ENCODE data around the gene SPANXN5.
"Not testable (repeated sequence)": the region's sequence is repeated elsewhere in the genome, so short reads cannot be mapped to it uniquely, and the experiment has no call there.

The SPANXN5 gene, protein sequence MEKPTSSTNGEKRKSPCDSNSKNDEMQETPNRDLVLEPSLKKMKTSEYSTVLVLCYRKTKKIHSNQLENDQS

DNA sequence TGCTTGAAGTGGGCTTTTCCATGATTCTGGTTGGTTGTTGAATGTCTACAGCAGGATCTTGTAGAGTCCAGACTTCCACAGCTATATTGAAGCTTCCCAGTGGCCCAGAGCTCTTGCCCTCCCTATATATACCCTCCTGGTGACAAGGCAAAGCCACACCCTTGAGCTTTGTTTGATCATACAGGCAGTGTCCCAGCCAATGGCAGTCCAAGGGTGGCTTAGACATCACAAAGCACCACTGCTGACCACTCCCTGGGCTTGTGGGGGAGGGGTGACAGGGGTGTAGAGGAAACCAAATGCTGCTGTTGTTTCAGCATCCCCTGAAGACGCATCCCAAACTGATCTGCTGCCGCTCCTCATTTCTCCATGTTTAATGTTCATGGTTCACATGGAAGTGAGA is at the start of gene SPANXN5:
Gene SPANXN5 (minus strand): TSS at position 101 of the 400 bp plus-strand sequence. CDS start 79 bp downstream, at position 22.
- DNase-seq (ENCODE audit: low read depth), result not testable (repeated sequence)

DNA sequence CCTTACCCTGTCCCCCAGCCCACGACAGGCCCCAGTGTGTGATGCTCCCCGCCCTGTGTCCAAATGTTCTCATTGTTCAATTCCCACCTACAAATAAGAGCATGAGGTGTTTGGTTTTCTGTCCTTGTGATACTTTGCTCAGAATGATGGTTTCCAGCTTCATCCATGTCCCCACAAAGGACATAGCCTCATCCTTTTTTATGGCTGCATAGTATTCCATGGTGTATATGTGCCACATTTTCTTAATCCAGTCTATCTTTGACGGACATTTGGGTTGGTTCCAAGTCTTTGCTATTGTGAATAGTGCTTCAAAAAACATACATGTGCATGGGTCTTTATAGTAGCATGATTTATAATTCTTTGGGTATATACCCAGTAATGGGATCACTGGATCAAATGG is 46.4 kb upstream of the SPANXN5 start:
- DNase-seq (ENCODE audit: low read depth), result not testable (repeated sequence)

DNA sequence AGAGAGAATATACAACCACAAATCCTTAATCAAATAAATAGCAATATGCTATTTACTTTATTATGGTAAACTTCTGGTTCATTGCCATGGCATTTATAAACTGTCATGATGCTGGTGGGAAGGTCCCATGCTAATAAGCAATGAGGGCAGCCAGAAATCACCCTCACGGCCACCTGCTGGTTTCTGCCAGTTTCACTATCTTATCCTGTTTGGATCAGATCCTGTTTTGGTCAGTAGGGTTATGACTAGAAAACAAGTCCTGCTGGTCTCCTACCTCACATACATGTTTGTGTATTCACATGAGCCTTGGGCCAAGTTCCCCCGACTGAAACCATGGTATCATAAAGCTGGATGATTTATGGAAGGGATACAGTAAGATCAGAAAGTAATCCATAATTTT is 41.9 kb upstream of the SPANXN5 start:
- DNase-seq (ENCODE audit: low read depth), result no peak

DNA sequence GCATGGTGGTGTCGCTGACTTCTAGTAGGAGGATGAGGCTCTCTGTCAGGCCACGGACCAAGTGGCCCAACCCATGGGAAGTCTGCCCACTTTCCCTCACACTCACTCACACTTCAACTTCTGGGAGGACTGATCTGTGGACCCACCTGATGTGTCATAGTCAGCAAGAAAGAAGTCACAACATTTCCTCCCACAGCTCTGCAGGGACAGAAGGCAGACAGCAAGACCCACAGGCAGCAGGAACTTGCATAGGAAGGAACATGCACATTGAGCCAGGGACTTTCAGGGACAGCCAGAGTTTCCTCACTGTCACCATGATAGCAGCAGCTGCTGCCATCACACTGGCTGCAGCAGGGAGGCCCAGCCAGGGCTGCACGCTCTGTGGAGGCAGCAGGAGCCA is 33.3 kb upstream of the SPANXN5 start:
- no peak for DNase-seq (ENCODE audit: low read depth)

DNA sequence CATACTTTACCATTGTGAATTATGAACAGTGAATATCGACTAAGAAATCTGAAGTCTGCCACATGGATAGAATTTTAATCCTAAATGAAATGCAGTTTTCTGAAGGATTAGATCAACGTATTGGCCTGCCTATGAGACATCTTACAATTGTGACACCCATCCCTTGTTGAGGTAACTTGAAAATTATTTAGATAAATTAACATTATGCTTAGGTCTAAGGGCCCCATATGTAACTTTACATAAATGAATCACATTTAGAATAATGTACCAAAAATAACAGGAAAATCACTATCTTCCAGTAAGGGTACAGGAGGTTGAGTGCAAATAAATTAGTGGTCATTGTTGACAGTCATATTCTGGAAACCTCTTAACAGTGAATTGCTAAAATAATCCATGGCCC is 27.4 kb upstream of the SPANXN5 start:
- DNase-seq (ENCODE audit: low read depth), result no peak

DNA sequence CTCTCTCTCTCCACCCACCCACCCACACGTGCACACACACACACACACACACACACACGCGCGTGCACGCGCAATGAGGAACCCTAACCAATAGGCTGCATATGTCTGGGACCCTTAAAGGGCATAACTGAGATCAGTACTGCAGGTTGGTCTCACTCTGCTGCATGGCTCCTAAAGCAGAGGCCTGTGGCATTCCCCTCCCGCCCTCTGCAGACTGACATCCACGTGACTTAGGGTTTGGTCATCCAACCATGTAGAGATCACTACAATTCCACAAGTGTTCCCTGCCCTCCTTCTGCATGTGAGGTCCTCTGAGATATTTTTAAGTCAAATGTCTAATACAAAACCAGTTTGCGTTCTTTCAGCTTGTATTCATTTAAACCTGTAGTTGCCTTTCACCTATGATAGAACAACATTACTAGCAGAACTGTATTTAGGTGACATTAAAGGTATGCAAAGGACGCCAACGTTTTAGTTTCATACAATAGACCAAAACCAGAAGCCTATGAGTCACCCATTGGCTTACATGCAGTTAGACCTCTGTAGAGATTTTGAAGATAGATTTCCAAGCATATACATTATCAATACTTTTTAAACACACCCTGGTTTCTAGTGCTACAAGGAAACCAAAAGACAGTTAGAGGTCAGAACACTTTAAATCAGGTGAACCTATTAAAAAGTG is 24.0 kb upstream of the SPANXN5 start:
- DNase-seq (ENCODE audit: low read depth), result no peak

DNA sequence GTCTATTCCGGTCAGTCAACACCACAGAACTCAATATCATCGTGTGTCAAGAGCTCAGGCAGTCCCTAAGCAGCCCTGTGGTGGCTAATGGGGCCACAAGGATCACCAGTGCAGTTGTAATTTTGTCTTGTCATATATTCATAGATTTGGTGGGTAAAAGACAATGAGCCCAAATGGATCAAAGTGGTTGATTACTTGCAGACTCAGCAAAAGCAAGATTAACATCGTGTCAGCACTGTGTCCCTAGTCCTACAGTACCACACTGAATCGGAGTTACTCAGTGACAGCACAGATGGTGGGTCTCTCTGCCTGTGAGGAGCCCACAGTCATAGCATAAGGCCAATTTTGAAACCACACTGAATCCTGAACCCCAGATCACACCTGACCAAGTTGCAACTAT is 22.6 kb upstream of the SPANXN5 start:
- DNase-seq (ENCODE audit: low read depth), result no peak

DNA sequence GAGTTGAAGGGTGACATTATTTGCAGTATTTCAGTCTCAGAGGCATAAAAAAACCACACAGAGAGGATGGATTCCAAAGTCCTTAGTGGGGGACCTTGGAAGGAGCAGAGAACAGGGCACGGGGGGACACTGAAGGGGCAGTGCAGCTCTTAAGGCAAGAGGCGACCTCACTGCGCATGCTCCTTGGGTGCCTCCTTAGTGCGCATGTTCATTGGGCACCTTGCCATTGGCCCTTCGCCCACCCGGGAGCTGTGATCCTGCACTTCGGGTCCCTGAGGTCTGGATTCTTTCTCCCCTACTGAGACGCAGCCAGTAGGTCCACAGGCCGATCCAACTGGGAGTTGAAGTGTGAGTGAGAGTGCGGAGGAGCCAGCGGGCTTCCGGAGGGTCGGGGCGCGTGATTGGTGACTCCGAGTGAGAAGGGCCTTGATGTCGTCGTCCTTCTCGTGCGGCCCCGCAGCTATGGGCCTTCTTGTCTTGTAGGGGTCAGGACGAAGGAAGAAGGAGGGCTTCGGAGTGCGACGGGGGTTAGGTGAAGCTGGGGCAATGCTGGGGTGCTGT is 13.9 kb upstream of the SPANXN5 start, which contains the start of gene XAGE5:
Gene XAGE5 (plus strand): TSS at position 223 of the 561 bp plus-strand sequence. CDS start 1,280 bp downstream, outside the sequence.
- no peak for DNase-seq (ENCODE audit: low read depth)

DNA sequence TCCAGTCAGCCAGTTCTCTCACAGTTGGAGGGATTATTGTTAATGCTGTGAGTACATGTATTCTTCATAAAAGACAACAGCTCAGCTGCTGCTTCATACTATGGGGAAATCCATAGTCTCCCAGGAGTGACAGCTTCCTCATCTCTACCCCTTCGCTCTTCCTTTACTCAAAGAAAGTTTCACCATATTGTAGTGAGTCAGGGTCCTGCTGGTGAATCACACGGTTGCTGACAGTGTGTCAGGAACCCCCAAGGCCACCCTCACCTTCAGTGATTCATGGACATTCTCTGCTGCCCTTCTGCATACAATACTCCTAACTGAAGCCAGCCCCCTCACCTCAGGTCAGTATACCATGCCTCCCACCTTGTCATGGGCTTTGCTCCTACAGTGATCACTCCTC is 7.6 kb upstream of the SPANXN5 start:
- not testable (repeated sequence) for DNase-seq (ENCODE audit: low read depth)

DNA sequence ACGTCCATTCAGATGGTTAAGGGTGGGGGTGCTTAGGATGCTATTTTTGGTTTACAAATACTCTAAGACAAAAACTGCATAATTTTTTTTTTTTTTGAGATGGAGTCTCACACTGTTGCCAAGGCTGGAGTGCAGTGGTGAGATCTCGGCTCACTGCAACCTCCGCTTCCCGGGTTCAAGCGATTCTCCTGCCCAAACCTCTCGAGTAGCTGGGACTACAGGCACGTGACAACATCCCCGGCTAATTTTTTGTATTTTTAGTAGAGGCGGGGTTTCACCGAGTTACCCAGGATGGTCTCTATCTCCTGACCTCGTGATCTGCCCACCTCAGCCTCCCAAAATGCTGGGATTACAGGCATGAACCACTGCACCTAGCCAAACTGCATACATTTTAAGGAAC is 23.7 kb downstream of the SPANXN5 start:
- DNase-seq (ENCODE audit: low read depth), result not testable (repeated sequence)

DNA sequence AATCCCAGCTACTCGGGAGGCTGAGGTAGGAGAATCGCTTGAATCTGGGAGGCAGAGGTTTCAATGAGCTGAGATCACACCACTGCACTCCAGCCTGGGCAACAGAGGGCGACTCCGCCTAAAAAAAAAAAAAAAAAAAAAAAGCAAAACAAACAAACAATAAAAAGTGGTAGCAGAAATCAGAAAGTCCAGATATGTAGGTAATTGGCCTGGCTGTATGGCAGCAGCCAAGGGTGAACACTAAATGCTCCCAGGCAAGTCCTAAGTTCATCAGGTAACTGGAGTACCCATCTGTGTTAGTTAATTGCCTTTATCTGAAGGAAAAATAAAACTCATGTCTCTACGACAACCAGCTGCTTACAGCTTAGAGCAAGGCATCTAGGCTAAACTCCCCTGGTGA is 31.2 kb downstream of the SPANXN5 start:
- DNase-seq (ENCODE audit: low read depth), result not testable (repeated sequence)

DNA sequence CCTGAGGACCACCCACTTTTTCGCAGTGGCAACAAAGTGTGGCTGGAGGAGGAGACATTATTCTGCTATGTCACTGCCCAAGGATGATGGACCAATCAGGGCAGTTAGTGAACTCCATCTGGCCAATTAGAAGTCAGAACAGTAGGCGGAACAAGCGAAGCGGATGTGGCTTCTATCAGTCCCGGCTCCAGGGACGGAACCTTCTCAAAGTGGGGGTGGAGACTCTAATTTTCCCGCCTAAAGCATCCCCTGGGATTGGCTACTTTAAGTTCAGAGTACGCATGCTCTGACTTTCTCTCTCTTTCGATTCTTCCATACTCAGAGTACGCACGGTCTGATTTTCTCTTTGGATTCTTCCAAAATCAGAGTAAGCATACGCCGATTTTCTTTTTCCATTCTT is 46.3 kb downstream of the SPANXN5 start, which contains the start of gene SSX2B:
Gene SSX2B (plus strand): TSS at position 301 of the 400 bp plus-strand sequence. CDS start 1,429 bp downstream, outside the sequence.
- not testable (repeated sequence) for DNase-seq (ENCODE audit: low read depth)
